Ovary (tissue), 3 donors: ENCODE measurements around the gene PTCRA.

ENCODE experiments used
- CTCF ChIP-seq, 3 donors: fragments of 450-650 bp in 2 of 3; fragments of 200-600 bp in 1 of 3; IDR thresholded peaks; one replicate each; pipeline versions ENCODE4 v1.5.1 to v1.8.0; 2016 to 2022; ENCODE audit warnings: antibody characterized with exemption in 3 of 3, mild to moderate bottlenecking in 1 of 3
- EP300 ChIP-seq: sonication (generic); formaldehyde crosslinking; IDR thresholded peaks from one replicate; pipeline ENCODE4 v1.6.1; 2017; ENCODE audit warnings: antibody characterized with exemption
- POLR2A ChIP-seq: fragments of 450-650 bp; IDR thresholded peaks from one replicate; pipeline ENCODE4 v1.6.1; 2017; ENCODE audit warnings: antibody characterized with exemption, mild to moderate bottlenecking, moderate library complexity
- donor health status: DM: no; HTN: no; CAD: no.

GRCh38 chr6:42921801-42922200 lies 5.9 kb downstream of the PTCRA start:
- TF ChIP-seq CTCF (IDR thresholded peaks at IDR 0.05), result no peak
- no peak for TF ChIP-seq POLR2A
- no peak for TF ChIP-seq EP300
